Ammon's horn (tissue), 1 donor: Measurements from ENCODE around the gene FBN1.

Experiments used
- DNase-seq: peaks from one replicate; pipeline ENCODE4 v3.0.0-alpha.2; 2016; ENCODE audit warnings: low spot score

The FBN1 gene

DNA sequence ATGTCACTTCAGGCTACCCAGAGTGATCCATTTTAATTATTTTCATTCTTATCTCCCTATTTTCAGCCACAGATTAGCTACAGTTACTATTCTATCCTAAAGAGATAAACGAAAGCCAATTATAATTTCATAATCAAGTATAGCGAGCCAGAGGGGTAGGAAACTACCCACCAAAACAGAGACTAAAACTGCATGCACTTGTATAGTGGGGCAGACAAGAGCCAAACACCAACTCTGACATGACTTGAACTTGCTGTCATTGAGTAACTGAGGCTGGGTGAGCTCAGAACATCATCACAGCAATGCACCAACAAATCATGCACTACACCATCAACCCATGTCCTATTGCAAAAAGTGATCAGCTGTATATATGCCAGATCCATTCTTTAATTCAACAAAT lies 64.8 kb downstream of the FBN1 start:
- no peak for DNase-seq

DNA sequence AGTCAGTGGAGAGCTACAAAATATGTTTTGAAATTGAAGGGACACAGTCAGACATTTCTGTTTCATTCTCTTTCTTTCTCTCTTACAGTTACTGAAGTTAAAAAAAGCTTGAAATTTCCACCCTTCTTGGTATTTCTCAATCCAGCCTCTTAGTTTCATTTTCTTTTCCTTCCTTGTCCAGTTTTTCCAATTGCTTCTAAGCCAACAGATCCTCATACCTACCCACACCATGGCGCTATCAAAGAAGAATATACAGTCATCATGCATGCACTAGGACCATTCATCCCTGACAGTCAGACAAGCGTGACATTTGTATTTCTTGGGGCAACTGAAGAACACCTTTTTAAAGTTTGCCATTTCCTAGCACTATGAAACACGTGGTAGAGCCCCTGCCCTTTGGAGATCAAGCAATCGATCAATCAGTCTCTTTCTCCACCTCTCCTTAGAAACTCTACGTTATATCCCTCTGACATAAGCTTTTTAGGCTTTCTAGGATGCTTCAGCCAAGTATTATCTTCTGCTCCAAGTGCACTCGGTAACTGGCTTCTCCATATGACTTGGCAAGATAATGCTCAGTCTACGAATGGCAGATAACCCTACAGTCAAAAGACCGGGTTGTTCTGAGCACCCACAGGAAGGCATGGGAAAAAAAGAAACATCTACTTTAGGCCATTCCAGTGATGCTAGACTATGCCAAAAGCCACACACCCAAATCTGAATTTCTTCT lies 65.4 kb downstream of the FBN1 start:
- no peak for DNase-seq

DNA sequence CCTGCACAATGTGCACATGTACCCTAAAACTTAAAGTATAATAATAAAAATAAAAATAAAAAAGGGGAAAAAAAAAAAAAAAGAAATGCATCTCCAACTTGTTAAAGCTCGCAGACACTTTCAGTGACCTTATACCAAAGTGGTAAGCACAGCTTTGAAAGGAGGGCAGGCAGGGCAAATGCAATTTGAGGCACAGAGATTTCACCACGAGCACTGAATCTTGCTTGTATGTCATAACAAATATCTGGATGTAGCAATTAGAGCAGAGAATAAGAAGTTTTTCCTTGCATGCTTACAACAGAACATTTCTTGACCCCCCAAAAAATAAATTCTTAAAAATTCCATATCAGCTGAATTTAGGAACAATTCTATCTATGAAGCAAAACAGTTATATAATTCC lies 66.5 kb downstream of the FBN1 start:
- DNase-seq: no peak

GRCh38 chr15:48577469-48577868 lies 68.0 kb downstream of the FBN1 start:
- DNase-seq: no peak

GRCh38 chr15:48574187-48574586 lies 71.3 kb downstream of the FBN1 start:
- DNase-seq: no peak

- no peak for DNase-seq
These were observed 71.7 kb downstream of the FBN1 start for GRCh38 chr15:48573780-48574179.

GRCh38 chr15:48572823-48573222 lies 72.7 kb downstream of the FBN1 start:
- DNase-seq: no peak

DNA sequence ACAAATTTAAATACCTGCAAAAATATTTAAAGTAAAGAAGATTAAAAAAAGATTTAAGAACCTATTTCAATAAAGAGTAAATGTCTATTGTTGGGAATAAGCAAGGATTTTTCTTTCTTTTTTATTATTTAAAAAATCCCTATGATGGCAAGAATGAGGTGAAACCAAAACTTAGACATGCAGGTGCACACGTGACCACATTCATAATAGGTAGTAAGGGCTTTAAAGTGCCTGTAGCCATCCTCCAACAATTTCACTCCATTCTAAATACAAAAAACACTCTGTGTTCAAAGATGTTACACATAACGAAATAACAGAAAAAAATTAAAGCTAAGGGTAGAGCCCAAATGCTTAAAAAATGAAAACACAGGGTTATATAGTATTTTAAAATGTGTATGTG lies 74.0 kb downstream of the FBN1 start:
- no peak for DNase-seq

DNA sequence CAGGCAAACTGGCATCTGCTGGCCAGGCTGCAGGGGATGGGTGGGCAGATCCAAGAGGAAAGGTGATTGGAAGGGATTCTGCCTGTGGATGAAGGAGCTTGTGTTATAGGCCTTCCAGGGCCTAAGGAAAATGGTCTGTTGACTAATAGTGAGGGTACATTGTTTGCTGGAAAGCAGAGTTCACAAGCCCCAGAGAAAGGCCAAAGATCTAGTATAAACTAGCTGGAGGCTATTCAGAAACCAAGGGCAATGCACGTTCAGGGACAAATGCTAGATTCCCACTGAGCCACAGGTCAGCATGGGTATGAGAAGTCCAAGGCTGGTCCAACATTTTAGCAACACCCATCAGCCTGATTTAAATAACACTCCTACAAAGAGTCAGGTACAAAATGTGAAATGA lies 74.7 kb downstream of the FBN1 start:
- no peak for DNase-seq

GRCh38 chr15:48569591-48570302 lies 75.8 kb downstream of the FBN1 start:
- DNase-seq: no peak

GRCh38 chr15:48566668-48567067 lies 78.8 kb downstream of the FBN1 start:
- DNase-seq: no peak

DNA sequence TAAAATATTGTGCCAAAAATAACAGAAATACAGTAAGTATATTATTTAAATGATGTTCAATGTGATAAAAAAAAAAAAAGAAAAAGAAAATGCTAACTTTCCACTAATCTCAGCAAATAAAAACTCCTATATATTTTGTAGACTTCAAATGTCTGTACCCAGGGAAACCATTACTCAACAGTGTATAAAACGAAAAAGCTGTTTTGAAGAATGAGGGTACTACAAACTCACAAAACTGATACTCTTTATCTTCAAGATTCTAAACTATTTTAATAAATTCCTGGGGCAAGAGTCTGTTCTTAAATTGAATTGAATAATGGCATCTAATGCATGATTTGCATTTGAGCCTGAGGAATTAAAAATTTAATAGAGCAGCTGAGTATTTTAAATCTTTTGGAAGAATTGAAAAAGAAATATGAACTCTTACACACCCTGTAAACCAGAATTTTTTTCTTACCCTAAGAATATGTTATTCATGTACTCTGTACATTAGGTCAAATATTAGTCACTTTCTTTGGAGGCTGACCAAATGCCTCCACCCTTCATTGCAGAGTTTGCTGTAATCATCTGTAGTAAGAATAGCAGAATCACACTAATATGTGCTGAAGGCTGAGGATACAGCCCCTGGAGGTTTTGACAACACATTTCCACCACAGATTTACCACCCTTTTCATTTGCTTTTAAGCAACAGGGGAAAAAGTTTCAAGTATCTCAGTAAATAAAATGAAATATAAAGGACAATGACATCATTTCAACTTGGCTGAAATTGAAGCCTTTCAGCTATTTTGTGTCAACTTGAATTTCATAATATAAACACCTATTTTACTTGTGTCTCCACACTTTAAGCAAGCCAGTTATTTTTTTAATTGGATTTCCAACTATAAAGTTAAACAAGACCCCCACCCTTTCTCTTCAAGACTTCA lies 79.7 kb downstream of the FBN1 start:
- no peak for DNase-seq

DNA sequence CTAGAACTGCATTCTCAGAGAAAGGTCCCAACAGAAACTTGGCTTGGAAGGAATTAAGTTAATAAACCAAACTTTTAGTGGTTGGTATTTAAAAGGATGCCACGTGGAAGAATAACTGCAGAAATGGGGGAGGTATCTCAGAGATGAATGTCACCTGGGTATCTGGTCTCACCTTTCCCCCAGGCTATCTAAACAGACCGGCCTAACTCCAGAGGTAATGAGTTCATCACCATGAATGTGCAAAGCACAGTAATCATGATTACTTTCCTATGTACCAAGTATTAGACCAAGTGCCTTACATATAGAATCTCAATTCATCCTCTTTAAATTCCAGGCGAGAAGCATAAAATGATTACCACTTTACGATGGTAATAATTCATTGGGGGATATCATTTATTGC lies 80.8 kb downstream of the FBN1 start:
- no peak for DNase-seq

DNA sequence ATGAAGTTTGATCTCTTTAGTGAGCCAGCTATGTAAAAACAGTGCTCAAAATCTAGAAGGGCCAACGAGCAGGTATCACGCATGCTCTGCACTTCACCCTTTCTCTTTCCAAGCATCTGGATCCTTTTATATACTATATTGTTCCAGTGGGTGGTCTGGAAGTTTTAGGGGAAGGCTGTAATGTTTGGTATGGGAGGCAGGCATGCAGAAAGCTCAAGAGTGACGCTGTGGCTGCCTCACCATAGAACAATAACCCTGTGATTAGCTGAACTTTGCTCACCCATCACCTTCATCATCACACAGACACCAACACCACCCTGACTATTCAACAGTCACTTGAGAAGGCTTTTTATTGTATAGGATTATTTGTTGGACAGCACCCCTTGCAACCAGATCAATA lies 81.6 kb downstream of the FBN1 start:
- DNase-seq: no peak

DNA sequence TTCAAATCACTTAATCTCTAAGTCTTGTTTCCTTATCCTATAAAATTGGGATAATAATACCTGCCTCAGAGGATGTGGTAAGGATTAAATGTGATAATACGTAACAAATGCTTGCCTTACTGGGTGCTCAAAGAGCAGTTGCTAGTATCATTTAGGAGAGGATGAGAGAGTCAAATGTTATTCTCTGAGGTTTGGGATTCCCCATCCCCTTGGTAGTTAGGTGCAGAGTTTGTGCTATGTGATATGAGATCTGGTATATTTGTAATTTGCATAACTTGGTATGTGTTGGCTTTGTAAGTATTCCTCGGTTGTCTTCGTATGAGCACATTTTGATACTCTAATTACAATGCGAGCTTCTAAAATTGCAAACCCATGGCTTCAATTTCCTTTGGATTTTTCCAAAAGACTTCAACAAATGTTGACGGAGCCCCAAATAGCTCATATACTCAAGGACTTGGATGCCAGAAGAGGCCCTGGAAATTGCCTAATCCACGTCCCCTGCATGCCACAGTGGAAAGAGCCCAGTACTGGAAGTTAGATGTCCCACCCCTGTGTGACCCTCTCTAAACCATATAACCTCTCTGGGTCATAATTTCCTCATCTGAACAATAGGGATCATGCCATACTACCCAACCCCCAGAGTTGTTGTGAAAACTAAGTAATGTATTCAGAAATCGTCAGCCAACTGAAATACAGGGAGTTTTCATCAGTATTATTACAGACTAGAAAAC lies 85.0 kb downstream of the FBN1 start:
- DNase-seq: no peak

GRCh38 chr15:48559285-48559684 lies 86.2 kb downstream of the FBN1 start:
- DNase-seq: no peak

- no peak for DNase-seq
These were observed 87.3 kb downstream of the FBN1 start for GRCh38 chr15:48558226-48558625.

GRCh38 chr15:48557335-48557734 lies 88.2 kb downstream of the FBN1 start:
- DNase-seq: no peak

DNA sequence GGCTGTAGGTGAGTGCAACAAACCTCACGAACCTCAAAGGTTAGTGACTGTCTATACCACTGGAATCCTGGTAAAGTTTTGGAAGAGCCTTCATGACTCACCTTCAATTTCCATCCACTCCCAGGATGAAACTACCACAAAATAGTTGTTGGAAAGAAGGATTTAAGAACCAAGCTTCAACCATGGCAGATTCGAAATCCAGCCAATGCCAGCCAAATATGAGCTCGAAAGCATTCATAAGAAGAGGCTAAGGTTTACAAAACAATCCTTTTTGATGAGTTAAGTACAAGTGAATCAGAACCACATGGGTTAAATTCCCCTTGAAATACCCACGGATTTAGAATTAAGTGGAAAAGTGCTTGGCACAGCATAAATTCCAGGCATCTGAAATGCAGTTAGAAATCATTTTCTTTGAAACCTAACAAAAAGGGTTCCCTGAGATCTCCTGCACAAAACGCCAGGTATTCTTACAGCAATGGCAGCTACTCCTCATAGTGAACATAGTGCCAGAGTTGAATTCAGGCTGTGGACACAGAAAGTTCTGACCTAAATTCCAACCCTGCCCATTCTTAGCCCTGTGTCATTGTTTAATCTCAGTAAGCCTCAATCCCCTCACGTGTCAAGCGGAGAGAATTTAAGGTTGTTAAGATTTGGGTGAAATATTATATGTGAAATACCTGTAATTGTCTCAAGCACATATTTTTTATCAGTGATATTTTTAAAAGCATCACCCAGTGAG lies 89.2 kb downstream of the FBN1 start:
- no peak for DNase-seq

GRCh38 chr15:48555241-48555881 lies 90.1 kb downstream of the FBN1 start:
- DNase-seq: no peak

DNA sequence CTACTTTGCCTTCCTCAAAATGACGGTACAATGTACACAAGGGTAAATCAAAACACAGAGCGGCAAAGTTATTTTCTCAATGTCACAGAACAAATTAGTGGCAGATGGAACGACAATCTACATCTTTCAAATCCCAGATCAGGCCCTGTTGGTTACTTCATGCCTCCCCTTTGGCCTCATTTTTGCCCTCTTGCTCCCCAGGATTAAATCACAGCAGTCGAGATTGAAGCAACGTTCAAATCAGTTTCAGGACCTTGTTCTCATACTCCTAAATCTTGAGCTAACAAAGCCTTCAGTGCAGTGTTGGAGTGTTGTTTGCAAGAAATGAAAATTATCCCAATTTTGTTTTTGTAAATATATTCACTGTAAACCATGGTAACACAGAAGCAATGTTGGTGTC lies 91.4 kb downstream of the FBN1 start:
- no peak for DNase-seq
